Measurements from ENCODE around the gene SLC22A13. TPM values are rescaled to one million over a fixed set of nuclear protein-coding genes. Genes with fewer than 3 reads are reported as not detected.

SLC22A13 gene
- polyA plus RNA-seq, 1 experiment, result 0.15 TPM

DNA sequence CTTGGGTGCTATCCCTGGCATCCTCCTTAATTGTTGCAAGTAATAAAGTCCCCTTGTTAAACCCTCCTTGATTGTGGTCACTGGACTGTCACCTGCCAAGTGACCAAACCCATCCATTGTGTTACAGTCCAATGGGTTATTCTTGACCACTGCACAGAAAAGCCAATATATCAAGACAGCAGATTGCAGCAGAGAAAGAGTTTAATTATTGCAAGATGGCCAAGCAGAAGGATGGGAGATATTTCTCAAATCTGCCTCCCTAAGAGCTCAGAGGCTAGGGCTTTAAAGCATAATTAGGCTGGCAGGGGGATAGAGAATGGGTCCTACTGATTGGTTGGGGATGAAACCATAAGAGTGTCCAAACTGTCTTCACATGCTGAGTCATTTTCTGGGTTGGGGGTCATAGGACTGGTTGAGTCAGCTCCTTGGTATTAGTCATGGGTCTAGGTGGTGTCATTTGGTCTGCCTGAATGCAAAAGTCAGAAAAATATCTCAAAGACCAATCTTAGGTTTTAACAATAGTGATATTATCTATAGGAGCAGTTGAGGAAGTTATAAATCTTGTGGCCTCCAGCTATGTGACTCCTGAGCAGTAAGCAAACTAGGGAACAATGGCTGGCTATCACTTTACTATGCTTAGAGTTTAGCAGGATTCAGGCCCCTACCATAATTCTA lies 61.9 kb downstream of the SLC22A13 start:
- CTCF ChIA-PET, result no interaction called here

More for the DNA sequence above, 61.9 kb downstream of the SLC22A13 start:
- TF ChIP-seq, protein P1, sequence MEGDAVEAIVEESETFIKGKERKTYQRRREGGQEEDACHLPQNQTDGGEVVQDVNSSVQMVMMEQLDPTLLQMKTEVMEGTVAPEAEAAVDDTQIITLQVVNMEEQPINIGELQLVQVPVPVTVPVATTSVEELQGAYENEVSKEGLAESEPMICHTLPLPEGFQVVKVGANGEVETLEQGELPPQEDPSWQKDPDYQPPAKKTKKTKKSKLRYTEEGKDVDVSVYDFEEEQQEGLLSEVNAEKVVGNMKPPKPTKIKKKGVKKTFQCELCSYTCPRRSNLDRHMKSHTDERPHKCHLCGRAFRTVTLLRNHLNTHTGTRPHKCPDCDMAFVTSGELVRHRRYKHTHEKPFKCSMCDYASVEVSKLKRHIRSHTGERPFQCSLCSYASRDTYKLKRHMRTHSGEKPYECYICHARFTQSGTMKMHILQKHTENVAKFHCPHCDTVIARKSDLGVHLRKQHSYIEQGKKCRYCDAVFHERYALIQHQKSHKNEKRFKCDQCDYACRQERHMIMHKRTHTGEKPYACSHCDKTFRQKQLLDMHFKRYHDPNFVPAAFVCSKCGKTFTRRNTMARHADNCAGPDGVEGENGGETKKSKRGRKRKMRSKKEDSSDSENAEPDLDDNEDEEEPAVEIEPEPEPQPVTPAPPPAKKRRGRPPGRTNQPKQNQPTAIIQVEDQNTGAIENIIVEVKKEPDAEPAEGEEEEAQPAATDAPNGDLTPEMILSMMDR (IDR thresholded peaks at IDR 0.05; ENCODE audit: low read depth, low read length), result no peak
- POLR2A ChIA-PET, result no interaction called here
- Histone ChIP-seq H3K27me3 (ENCODE audit: control insufficient read depth, insufficient read depth, low read length) (peaks cover 3% of the 10 kb centered on the region), H3K27ac (ENCODE audit: low read depth, low read length) (no peak overlapping the region), H3K4me3 (ENCODE audit: low read depth, low read length) (no peak overlapping the region), H3K9me3 (ENCODE audit: control insufficient read depth, insufficient read depth, low read length) (peaks cover 10% of the 10 kb centered on the region)
- DNase-seq (ENCODE audit: low read depth, low spot score), result no peak

Small RNA genes lying within 50 kb of the gene (small RNA-seq; reads per million reads assigned to genes)
- not detected for gene RNU6-235P (ENCODE audit: insufficient read length, low read depth)

Other genes with a start within 250 kb of the SLC22A13 start
- 14.4 and 17.0 TPM in 2 replicates for gene PLCD1, start 236.2 kb upstream of the SLC22A13 start, polyA plus RNA-seq (2011; rRNA removed)
- 0.04 and 0.06 TPM in 2 replicates for gene DLEC1, start 226.6 kb upstream of the SLC22A13 start, polyA plus RNA-seq (2011; rRNA removed)
- 47.6 and 50.9 TPM in 2 replicates for gene ACAA1, start 128.7 kb upstream of the SLC22A13 start, polyA plus RNA-seq (2011; rRNA removed)
- 32.4 and 47.0 TPM in 2 replicates for gene MYD88, start 127.2 kb upstream of the SLC22A13 start, polyA plus RNA-seq (2011; rRNA removed)
- gene OXSR1, start 100.3 kb upstream of the SLC22A13 start, polyA plus RNA-seq (2011; rRNA removed), result 34.7 and 42.3 TPM in 2 replicates
- gene SLC22A14, start 16.5 kb downstream of the SLC22A13 start, polyA plus RNA-seq (2011; rRNA removed), result not detected in 2 replicates
- gene XYLB, start 81.0 kb downstream of the SLC22A13 start, polyA plus RNA-seq (2011; rRNA removed), result 3.1 and 4.0 TPM in 2 replicates
- 0.82 and 1.0 TPM in 2 replicates for gene ACVR2B, start 188.1 kb downstream of the SLC22A13 start, polyA plus RNA-seq (2011; rRNA removed)
- 15.1 and 19.3 TPM in 2 replicates for gene EXOG, start 230.5 kb downstream of the SLC22A13 start, polyA plus RNA-seq (2011; rRNA removed)